ENCODE measurements around the gene SPDYC.

The SPDYC gene

GRCh38 chr11:65124480-65125196, 45.4 kb upstream of the SPDYC start:
- Histone ChIP-seq H3K27ac (no peak overlapping the region), H3K27me3 (ENCODE audit: control insufficient read depth, insufficient read depth, low read length) (no peaks in the 10 kb centered on the region), H3K4me2 (ENCODE audit: low read length) (no peak overlapping the region), H2AFZ (no peak overlapping the region), H3K9me3 (ENCODE audit: control insufficient read depth, low read length) (no peaks in the 10 kb centered on the region), H3K4me1 (peaks cover 3% of the 10 kb centered on the region), H3K36me3 (ENCODE audit: control insufficient read depth, insufficient read depth, low read length) (no peaks in the 10 kb centered on the region), H3K9ac (no peak overlapping the region), H3K4me3 (ENCODE audit: low read depth, low read length) (no peak overlapping the region), H3K79me2 (peaks cover 9% of the 10 kb centered on the region)
- TF ChIP-seq CTCF (IDR thresholded peaks at IDR 0.05) = no peak

GRCh38 chr11:65125197-65126056, 44.6 kb upstream of the SPDYC start:
- no peaks in the 10 kb centered on the region for H3K9me3 ChIP-seq (ENCODE audit: control insufficient read depth, low read length)
- peaks cover 9% of the 10 kb centered on the region for H3K79me2 ChIP-seq
- H3K4me3 ChIP-seq (ENCODE audit: low read depth, low read length) = no peak overlapping the region
- no peaks in the 10 kb centered on the region for H3K27me3 ChIP-seq (ENCODE audit: control insufficient read depth, insufficient read depth, low read length)
- H3K36me3 ChIP-seq (ENCODE audit: control insufficient read depth, insufficient read depth, low read length) = no peaks in the 10 kb centered on the region
- H3K9ac ChIP-seq = no peak overlapping the region
- no peak overlapping the region for H3K4me2 ChIP-seq (ENCODE audit: low read length)
- peaks cover 3% of the 10 kb centered on the region for H3K4me1 ChIP-seq
- TF ChIP-seq CTCF (IDR thresholded peaks at IDR 0.05) = no peak
- no peak overlapping the region for H2AFZ ChIP-seq
- no peak overlapping the region for H3K27ac ChIP-seq

- no peak for TF ChIP-seq CTCF (IDR thresholded peaks at IDR 0.05)
- Histone ChIP-seq H3K9ac (no peak overlapping the region), H3K27me3 (ENCODE audit: control insufficient read depth, insufficient read depth, low read length) (no peaks in the 10 kb centered on the region), H3K79me2 (peaks cover 2% of the 10 kb centered on the region), H3K9me3 (ENCODE audit: control insufficient read depth, low read length) (no peaks in the 10 kb centered on the region), H3K4me2 (ENCODE audit: low read length) (no peak overlapping the region), H3K36me3 (ENCODE audit: control insufficient read depth, insufficient read depth, low read length) (no peaks in the 10 kb centered on the region), H3K4me3 (ENCODE audit: low read depth, low read length) (no peak overlapping the region), H3K27ac (no peak overlapping the region), H3K4me1 (no peaks in the 10 kb centered on the region), H2AFZ (no peak overlapping the region)
Measured at GRCh38 chr11:65126624-65127274, 43.3 kb upstream of the SPDYC start.

GRCh38 chr11:65127473-65128181, 42.4 kb upstream of the SPDYC start:
- H3K36me3 ChIP-seq (ENCODE audit: control insufficient read depth, insufficient read depth, low read length) = no peaks in the 10 kb centered on the region

More at GRCh38 chr11:65127473-65128181, 42.4 kb upstream of the SPDYC start:
- Histone ChIP-seq H3K4me3 (ENCODE audit: low read depth, low read length) (no peak overlapping the region), H3K9me3 (ENCODE audit: control insufficient read depth, low read length) (no peaks in the 10 kb centered on the region), H3K4me1 (no peaks in the 10 kb centered on the region), H3K4me2 (ENCODE audit: low read length) (no peak overlapping the region), H3K27ac (no peak overlapping the region), H3K9ac (no peak overlapping the region), H3K27me3 (ENCODE audit: control insufficient read depth, insufficient read depth, low read length) (no peaks in the 10 kb centered on the region), H3K79me2 (no peaks in the 10 kb centered on the region), H2AFZ (no peak overlapping the region)
- TF ChIP-seq CTCF (IDR thresholded peaks at IDR 0.05) = no peak
